Omental fat pad (tissue), 4 donors: ENCODE results near the gene GAS2L1. TPM values are rescaled to one million over a fixed set of nuclear protein-coding genes. Genes with fewer than 3 reads are reported as not detected.
"Not testable (repeated sequence)": the region's sequence is repeated elsewhere in the genome, so short reads cannot be mapped to it uniquely, and the experiment has no call there.

ENCODE experiments used
- ATAC-seq: fragments of 150-250 bp; one replicate; pipeline ENCODE4 v1.9.1; 2016; ENCODE audit warnings: mild to moderate bottlenecking, moderate library complexity; ENCODE audit not compliant: low FRiP score
- DNase-seq: peaks from one replicate; pipeline ENCODE4 v3.0.0-alpha.2; 2019; ENCODE audit warnings: low spot score
- CTCF ChIP-seq, 3 donors: fragments of 450-650 bp; IDR thresholded peaks; one replicate each; pipeline ENCODE4 v1.5.1; 2016 to 2017; ENCODE audit warnings: antibody characterized with exemption in 3 of 3, mild to moderate bottlenecking in 3 of 3, moderate library complexity in 2 of 3
- total RNA-seq, 4 donors: library from RNA; depleted of rRNA; stranded (reverse); fragments of >200 nt; gene quantifications; one replicate each; pipeline ENCODE4 v1.1.0, GENCODE V29; 2016

GAS2L1 gene
- total RNA-seq, 4 donors from 2014 or later = 13.4 to 29.0 (median 22.7) TPM

- DNase-seq (no peak), ATAC-seq (no peak)
Observed at GRCh38 chr22:29348956-29349355, 42.5 kb downstream of the GAS2L1 start.

GRCh38 chr22:29351042-29351441 lies 44.6 kb downstream of the GAS2L1 start:
- no peak for TF ChIP-seq CTCF (IDR thresholded peaks at IDR 0.05)
- ATAC-seq (no peak), DNase-seq (no peak)

More at GRCh38 chr22:29348956-29349355, 42.5 kb downstream of the GAS2L1 start:
- TF ChIP-seq CTCF (IDR thresholded peaks at IDR 0.05) = no peak

GRCh38 chr22:29351891-29352290 lies 45.4 kb downstream of the GAS2L1 start:
- TF ChIP-seq CTCF (IDR thresholded peaks at IDR 0.05) = no peak
- no peak for DNase-seq
- no peak for ATAC-seq

- ATAC-seq = no peak
- no peak for TF ChIP-seq CTCF (IDR thresholded peaks at IDR 0.05)
- no peak for DNase-seq
Observed at GRCh38 chr22:29352778-29353177, 46.3 kb downstream of the GAS2L1 start.

GRCh38 chr22:29353286-29353685 lies 46.8 kb downstream of the GAS2L1 start:
- ATAC-seq (no peak), DNase-seq (no peak)
- no peak for TF ChIP-seq CTCF (IDR thresholded peaks at IDR 0.05)

GRCh38 chr22:29353860-29354259 lies 47.4 kb downstream of the GAS2L1 start:
- no peak for TF ChIP-seq CTCF (IDR thresholded peaks at IDR 0.05)
- ATAC-seq (no peak), DNase-seq (no peak)

GRCh38 chr22:29357193-29357890 lies 50.9 kb downstream of the GAS2L1 start:
- not testable (repeated sequence) for ATAC-seq, DNase-seq
